Lung (tissue), 12 donors: Measurements from ENCODE around the gene MTFR1L. TPM values are rescaled to one million over a fixed set of nuclear protein-coding genes. Genes with fewer than 3 reads are reported as not detected.

Experiments
- ATAC-seq: fragments of 200-7000 bp; cut with Tn5 transposase; one replicate; pipeline ENCODE4 v1.9.1; 2020; ENCODE audit warnings: moderate number of reproducible peaks; ENCODE audit not compliant: insufficient read depth, low FRiP score
- DNase-seq, 3 donors: peaks; one replicate each; pipeline ENCODE4 v3.0.0-alpha.2; 2013 to 2017
- H3K27ac ChIP-seq, 2 donors: one replicate each; pipeline ENCODE4 v1.5.1; 2013; ENCODE audit warnings: mild to moderate bottlenecking in 2 of 2, moderate library complexity in 2 of 2, control low read depth in 1 of 2, inconsistent platforms in 1 of 2, low read depth in 1 of 2, low read length in 1 of 2
- H3K27me3 ChIP-seq, 3 donors: one replicate each; pipeline ENCODE4 v1.5.1; 2013; ENCODE audit warnings: low read length in 2 of 3; ENCODE audit not compliant: control insufficient read depth in 3 of 3, insufficient read depth in 3 of 3
- H3K36me3 ChIP-seq, 4 donors: one replicate each; pipeline ENCODE4 v1.5.1; 2013; ENCODE audit warnings: low read length in 4 of 4, mild to moderate bottlenecking in 1 of 4, moderate library complexity in 1 of 4; ENCODE audit not compliant: control insufficient read depth in 4 of 4, insufficient read depth in 4 of 4
- H3K4me1 ChIP-seq, 5 donors: one replicate each; pipeline ENCODE4 v1.5.1; 2013; ENCODE audit warnings: low read length in 5 of 5, mild to moderate bottlenecking in 2 of 5, moderate library complexity in 1 of 5; ENCODE audit not compliant: control insufficient read depth in 5 of 5, insufficient read depth in 5 of 5
- H3K4me3 ChIP-seq: one replicate; pipeline ENCODE4 v1.5.1; 2013; ENCODE audit warnings: mild to moderate bottlenecking, control low read depth, moderate library complexity
- H3K9ac ChIP-seq, 2 donors: one replicate each; pipeline ENCODE4 v1.5.1; 2013; ENCODE audit warnings: low read length in 2 of 2, control low read depth in 1 of 2; ENCODE audit not compliant: insufficient read depth in 1 of 2
- H3K9me3 ChIP-seq, 4 donors: one replicate each; pipeline ENCODE4 v1.5.1; 2013; ENCODE audit warnings: low read length in 3 of 4, mild to moderate bottlenecking in 1 of 4, moderate library complexity in 1 of 4; ENCODE audit not compliant: control insufficient read depth in 4 of 4, insufficient read depth in 3 of 4
- CTCF ChIP-seq: IDR thresholded peaks from 2 replicates; pipeline ENCODE4 v1.5.1; 2012; ENCODE audit warnings: mild to moderate bottlenecking; ENCODE audit errors: control extremely low read depth, extremely low read depth
- WGBS, 2 donors: extraction: QIAGEN DNeasy Blood & Tissue Kit; methylation state at CpG; one replicate each; pipeline ENCODE4 v1.1.7; 2013; 5-methylcytosine and 5-hydroxymethylcytosine counted together
- polyA plus RNA-seq, 2 donors: library from polyadenylated mRNA; stranded (reverse); fragments of 200-250 nt; gene quantifications; one replicate each; pipeline ENCODE4 v1.2.1, GENCODE V29; 2013
- total RNA-seq, 2 donors: library from RNA; depleted of rRNA in 1 of 2; stranded (reverse); fragments of >200 nt in 1 of 2; gene quantifications; one replicate each; pipeline ENCODE4 v1.2.1, GENCODE V29; 2014 to 2021
- donor health status: control.
- donor health status: control.
- donor health status: Bipolar disorder and iron deficiency.
- donor health status: healthy.
- donor health status: DM: yes; HTN: yes; CAD: no.

The MTFR1L gene
- total and polyA plus RNA-seq, 4 donors: 35.4 to 43.6 (median 38.4) TPM

- no peak for DNase-seq
- 72 to 77% methylated on average over 18 of the region's 18 CpGs for WGBS, 2 donors
- no peaks in the 10 kb centered on the region for H3K9me3 ChIP-seq
- H3K27me3 ChIP-seq: no peaks in the 10 kb centered on the region
- no peak for ATAC-seq
- H3K4me1 ChIP-seq: peaks cover 0 to 4% (median 0%) of the 10 kb centered on the region in 5 donors
- no peak overlapping the region for H3K27ac ChIP-seq
- peak overlapping the region in 1 of 2 donors; percentile 11 for H3K9ac ChIP-seq
- no peak overlapping the region for H3K4me3 ChIP-seq
- H3K36me3 ChIP-seq: peaks cover 0 to 6% (median 1%) of the 10 kb centered on the region in 4 donors
- no peak for TF ChIP-seq CTCF
Measured at GRCh38 chr1:25782608-25783201, 37.0 kb upstream of the MTFR1L start.

- no peak for DNase-seq
- TF ChIP-seq CTCF: no peak
- ATAC-seq: no peak
- 82% methylated on average over 9 of the region's 9 CpGs for WGBS, 2 donors
- H3K27ac ChIP-seq: peak overlapping the region in 1 of 2 donors; percentile 43
- H3K4me1 ChIP-seq: peaks cover 0 to 4% (median 0%) of the 10 kb centered on the region in 5 donors
- H3K4me3 ChIP-seq: no peak overlapping the region
- no peak overlapping the region for H3K9ac ChIP-seq
- H3K36me3 ChIP-seq: peaks cover 0 to 4% (median 1%) of the 10 kb centered on the region in 4 donors
- no peaks in the 10 kb centered on the region for H3K9me3 ChIP-seq
- no peaks in the 10 kb centered on the region for H3K27me3 ChIP-seq
Measured at GRCh38 chr1:25784575-25785051, 35.1 kb upstream of the MTFR1L start.

GRCh38 chr1:25785333-25786067 lies 34.3 kb upstream of the MTFR1L start:
- no peak for TF ChIP-seq CTCF
- Histone ChIP-seq H3K4me1 (peaks cover 0 to 4% (median 0%) of the 10 kb centered on the region in 5 donors), H3K9ac (no peak overlapping the region), H3K36me3 (peaks cover 0 to 5% (median 1%) of the 10 kb centered on the region in 4 donors), H3K4me3 (no peak overlapping the region), H3K27me3 (no peaks in the 10 kb centered on the region), H3K9me3 (no peaks in the 10 kb centered on the region), H3K27ac (peak overlapping the region in 1 of 2 donors; percentile 51)
- 77 to 88% methylated on average over 10 of the region's 10 CpGs for WGBS, 2 donors
- DNase-seq (no peak), ATAC-seq (no peak)
